Measurements from ENCODE around the gene IL12RB1. TPM values are rescaled to one million over a fixed set of nuclear protein-coding genes. Genes with fewer than 3 reads are reported as not detected.

The IL12RB1 gene
- total and polyA plus RNA-seq, 2 donors (not counting 3 experiments of a cell fraction or from before 2014, with no cell fraction given) = not detected

- Histone ChIP-seq H3K27ac (ENCODE audit: insufficient read depth, low read depth, low read length) (no peak overlapping the region), H4K20me1 (replicated peaks; ENCODE audit: control insufficient read depth, extremely low read depth, insufficient read depth, low read length) (no peaks in the 10 kb centered on the region), H3K4me3 (replicated peaks in 1 of 3; ENCODE audit: insufficient read depth in 1 of 3, low read depth in 1 of 3, low read length in 3 of 3) (no peak overlapping the region), H3K4me2 (ENCODE audit: insufficient read depth, low read length) (no peak overlapping the region), H3K27me3 (ENCODE audit: control insufficient read depth in 2 of 2, insufficient read depth in 2 of 2, low read length in 2 of 2) (no peaks in the 10 kb centered on the region), H3K36me3 (ENCODE audit: control insufficient read depth in 2 of 2, extremely low read depth in 1 of 2, insufficient read depth in 2 of 2, low read length in 2 of 2) (no peaks in the 10 kb centered on the region), H3K4me1 (ENCODE audit: control insufficient read depth, extremely low read depth, insufficient read depth, low read length) (peaks cover 6% of the 10 kb centered on the region), H3K9me3 (replicated peaks; ENCODE audit: control insufficient read depth, insufficient read depth, low read length) (no peaks in the 10 kb centered on the region), H3K9me1 (replicated peaks; ENCODE audit: control insufficient read depth, extremely low read depth, insufficient read depth, low read length) (no peaks in the 10 kb centered on the region), H2AFZ (ENCODE audit: low read depth, low read length) (no peak overlapping the region), H3K79me2 (ENCODE audit: control insufficient read depth, insufficient read depth, low read length) (no peaks in the 10 kb centered on the region), H3K9ac (replicated peaks; ENCODE audit: extremely low read depth, insufficient read depth, low read length) (no peak overlapping the region)
- BruUV-seq (replicated peaks) = no TSS peak
- no peak for TF ChIP-seq MAX (IDR thresholded peaks at IDR 0.05; ENCODE audit: insufficient read depth, insufficient read length)
- TF ChIP-seq CTCF (IDR thresholded peaks at IDR 0.05; ENCODE audit: extremely low read depth in 1 of 2, insufficient read depth in 1 of 2, low read depth in 1 of 2, low read length in 2 of 2) = no peak
- no peak for TF ChIP-seq GATA2 (IDR thresholded peaks at IDR 0.05; ENCODE audit: insufficient read depth, insufficient read length, low read depth, low read length)
- no peak for TF ChIP-seq FOS (IDR thresholded peaks at IDR 0.05; ENCODE audit: borderline replicate concordance, insufficient read depth, low read length)
- TF ChIP-seq EZH2 (IDR thresholded peaks at IDR 0.05; ENCODE audit: borderline replicate concordance, low read depth, low read length, severe bottlenecking) = no peak
- no peak for TF ChIP-seq MYC (IDR thresholded peaks at IDR 0.05; ENCODE audit: low read depth, low read length)
- no peak for TF ChIP-seq POLR2A (IDR thresholded peaks at IDR 0.05; ENCODE audit: low read depth, low read length)
- FAIRE-seq (no peak), DNase-seq (ENCODE audit: low read depth, low spot score) (no peak)
- ChIA-PET CTCF (interaction anchor here (2.5 kb wide), 1 partner anchor 10 kb away, joined by 17 read pairs; no protein-coding TSS in a partner anchor), POLR2A (interaction anchor here (0.6 kb wide), 1 partner anchor 35 kb away, joined by 3 read pairs; no protein-coding TSS in a partner anchor)
- dilution Hi-C loops (cut with MboI; ENCODE audit: extremely low pct_ligation_motif_present, low sequenced_read_pairs) = no loop called here
- intact Hi-C loops (cut with micrococcal nuclease) = no loop called here
Observed at GRCh38 chr19:18122860-18123795, 36.4 kb upstream of the IL12RB1 start.

All from endothelial cell of umbilical vein (primary cell).